GM21619 (cell line): ENCODE data around the gene INO80.
"Not testable (repeated sequence)": the region's sequence is repeated elsewhere in the genome, so short reads cannot be mapped to it uniquely, and the experiment has no call there.

Source experiments
- ATAC-seq: cut with Tn5 transposase; IDR thresholded peaks from one replicate; pipeline ENCODE4 v1.9.1; 2021; ENCODE audit not compliant: unreplicated experiment

INO80 gene

DNA sequence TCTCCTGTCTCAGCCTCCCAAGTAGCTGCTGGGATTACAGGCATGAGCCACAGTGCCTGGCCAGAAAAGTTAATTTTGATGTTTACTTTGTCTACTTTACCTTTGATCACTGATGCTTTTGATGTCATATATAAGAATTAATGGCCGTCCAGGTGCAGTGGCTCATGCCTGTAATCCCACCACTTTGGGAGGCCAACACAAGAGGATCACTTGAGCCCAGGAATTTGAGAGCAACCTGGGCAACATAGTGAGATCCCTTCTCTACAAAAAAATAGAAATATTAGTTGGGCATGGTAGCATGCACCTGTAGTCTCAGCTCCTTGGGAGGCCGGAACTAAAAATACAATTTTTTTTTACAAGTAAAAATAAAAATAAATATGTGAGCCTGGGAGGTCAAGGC, 6.8 kb upstream of the INO80 start:
- ATAC-seq = no peak

DNA sequence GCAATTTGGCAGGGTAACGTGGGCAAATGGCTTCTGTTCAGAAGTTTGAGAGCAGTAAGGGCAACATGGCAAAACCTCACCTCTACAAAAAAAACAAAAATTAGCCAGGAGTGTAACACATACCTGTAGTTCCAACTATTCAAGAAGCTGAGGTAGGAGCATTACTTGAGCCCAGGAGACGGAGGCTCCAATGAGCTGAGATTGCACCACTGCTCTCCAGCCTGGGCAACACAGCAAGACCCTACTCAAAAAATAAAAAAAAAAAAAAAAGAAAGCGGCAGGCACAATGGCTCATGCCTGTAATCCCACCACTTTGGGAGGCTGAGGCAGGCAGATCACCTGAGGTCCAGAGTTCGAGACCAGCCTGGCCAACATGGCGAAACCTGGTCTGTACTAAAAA, 5.9 kb upstream of the INO80 start:
- ATAC-seq = no peak

DNA sequence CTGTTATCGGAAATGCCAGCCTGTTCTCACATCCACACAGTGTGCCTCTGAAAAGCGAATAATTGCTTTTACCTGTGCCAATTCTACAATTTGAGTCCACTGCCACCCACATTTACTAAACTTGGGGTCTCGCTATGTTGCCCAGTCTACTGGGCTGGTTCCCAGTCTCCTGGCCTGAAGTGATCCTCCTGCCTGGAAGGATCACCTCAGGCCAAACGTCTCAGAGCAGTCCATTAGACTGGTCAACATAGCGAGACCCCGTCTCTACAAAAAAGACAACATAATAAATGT, 827 bp upstream of the INO80 start:
- no peak for ATAC-seq

- ATAC-seq = peak; percentile 40
Observed at GRCh38 chr15:41115652-41116115, 396 bp downstream of the INO80 start.

DNA sequence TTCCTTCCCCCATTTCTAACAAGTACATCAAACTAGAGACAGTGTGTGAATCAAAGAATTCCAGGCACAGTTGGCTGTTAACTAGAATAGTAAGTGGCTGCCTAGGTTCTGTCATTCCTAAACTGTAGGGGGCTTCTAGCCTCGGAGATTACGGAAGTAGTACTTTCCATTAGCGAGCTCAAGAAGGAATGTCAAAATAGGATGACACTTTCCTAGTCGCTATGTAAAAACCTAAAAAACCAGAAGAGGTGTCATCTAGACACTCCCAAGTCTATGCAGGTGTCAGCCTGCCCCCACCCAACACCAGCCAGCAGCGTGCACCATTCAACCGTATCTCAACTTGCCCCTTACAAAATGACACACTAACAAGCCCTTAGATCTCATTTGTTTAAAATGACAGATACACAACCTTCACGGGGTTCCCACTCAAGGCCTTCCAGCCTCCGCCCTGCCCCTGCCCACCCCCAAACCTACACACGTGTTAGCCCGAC, 874 bp downstream of the INO80 start:
- ATAC-seq = no peak

GRCh38 chr15:41106947-41107346, 9.1 kb downstream of the INO80 start:
- ATAC-seq = no peak

- ATAC-seq = no peak
Observed at GRCh38 chr15:41105348-41106334, 10.4 kb downstream of the INO80 start.

DNA sequence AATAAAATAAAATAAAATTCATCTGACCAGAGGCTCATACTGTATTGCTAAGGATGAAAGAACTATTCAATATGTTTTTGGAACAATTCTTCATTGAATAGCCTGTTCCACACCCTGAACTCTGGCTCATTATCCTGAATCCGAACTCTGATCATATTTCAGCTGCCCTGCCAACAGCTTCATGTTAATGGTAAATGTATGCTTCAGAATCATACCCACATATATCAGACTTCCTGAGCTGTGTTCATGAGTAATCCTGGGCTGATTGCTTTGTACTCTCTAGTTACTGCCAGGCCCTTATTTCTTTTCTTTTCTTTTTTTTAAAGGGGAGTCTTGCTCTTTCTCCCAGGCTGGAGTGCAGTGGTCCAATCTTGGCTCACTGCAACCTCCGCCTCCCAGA, 11.8 kb downstream of the INO80 start:
- ATAC-seq = no peak

- no peak for ATAC-seq
Observed at GRCh38 chr15:41102854-41103253, 13.2 kb downstream of the INO80 start.

- no peak for ATAC-seq
Observed at GRCh38 chr15:41096178-41096577, 19.9 kb downstream of the INO80 start.

DNA sequence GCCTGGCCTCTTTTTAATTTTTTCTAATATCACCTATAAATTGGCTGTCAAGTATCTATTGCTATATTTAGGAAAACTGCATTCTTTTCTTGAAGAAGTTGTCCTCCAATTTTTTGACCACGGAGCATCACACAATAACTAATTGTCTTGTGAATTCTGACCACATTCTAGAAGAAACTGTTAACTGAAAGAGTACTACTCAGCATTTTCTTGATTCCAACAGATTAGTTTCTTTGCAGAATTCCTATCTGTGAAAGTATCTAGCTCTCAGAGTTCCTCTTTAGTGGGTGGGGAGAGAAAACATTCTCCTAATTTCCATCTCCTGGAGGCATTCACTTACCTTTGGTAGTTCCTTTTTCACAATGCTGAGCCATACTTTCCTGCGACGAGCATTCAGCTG, 31.1 kb downstream of the INO80 start:
- ATAC-seq = no peak

DNA sequence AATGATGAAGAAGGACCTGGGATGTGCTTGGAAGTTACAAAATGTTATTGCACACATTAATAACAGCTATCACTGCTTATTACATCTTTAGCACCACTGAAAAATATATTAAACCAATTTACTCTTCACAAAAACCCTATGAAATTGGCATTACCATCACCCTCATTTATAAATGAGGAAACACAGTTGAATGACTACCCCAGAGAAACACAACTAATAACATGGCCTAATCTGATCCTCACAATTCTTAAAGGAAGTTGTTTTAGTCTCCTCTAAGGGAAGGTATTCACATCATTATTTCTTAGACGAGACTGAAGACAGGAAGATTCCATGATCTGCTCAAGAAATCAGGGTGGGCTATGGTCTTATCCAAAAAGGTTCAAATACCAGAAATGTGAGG, 35.9 kb downstream of the INO80 start:
- no peak for ATAC-seq

GRCh38 chr15:41079717-41080116, 36.4 kb downstream of the INO80 start:
- ATAC-seq = no peak

GRCh38 chr15:41078879-41079278, 37.2 kb downstream of the INO80 start:
- not testable (repeated sequence) for ATAC-seq

DNA sequence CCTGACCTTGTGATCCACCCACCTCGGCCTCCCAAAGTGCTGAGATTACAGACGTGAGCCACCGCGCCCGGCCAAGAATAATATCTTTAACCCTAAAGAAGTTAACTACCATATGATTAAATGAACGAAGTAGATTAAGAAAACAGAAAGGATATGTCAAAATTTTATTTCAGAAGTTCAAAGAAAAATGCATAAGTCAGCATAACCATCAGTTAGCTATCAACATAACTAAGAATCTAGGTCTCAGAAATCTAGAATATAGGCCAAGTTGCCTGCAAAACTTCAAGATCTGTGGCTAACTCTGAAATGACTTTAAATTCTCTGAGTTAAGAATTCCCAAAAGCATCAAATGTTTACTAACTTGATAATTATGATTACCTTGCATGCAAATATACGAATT, 38.0 kb downstream of the INO80 start:
- ATAC-seq = no peak

DNA sequence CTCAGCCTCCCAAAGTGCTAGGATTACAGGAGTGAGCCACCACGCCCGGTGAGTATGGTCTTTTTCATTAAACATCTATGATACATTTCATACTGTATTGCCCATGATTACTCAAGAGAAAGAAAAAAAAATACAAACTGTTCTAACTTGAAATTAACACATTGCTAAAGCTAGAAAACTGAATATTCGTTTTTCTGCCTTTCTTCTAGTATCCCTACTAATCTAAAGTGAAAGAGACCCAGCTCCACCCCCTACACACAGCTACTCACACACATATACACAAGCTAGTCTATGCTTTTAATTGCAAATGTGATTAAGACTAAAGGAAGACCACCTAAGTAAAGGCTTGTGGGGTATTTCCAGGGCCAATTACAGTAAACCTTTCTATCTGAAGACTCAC, 43.1 kb downstream of the INO80 start:
- no peak for ATAC-seq

DNA sequence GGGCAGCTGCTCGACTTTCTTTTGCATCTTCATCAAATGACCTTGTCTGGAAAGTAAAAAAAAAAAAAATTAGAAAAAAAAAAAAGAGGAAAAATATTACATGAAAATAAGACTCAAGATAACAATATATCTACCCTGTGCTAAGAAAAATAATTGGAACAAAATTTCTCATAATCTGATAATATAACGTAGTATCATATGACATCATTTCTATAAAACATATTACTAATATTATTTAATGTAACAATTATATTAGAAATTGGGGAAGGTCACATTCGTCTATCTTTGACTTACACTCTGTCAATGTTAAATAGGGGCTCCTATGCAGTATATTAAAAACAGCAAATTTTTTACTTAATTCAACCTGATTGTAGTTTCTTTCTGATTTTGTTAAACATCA, 44.1 kb downstream of the INO80 start:
- no peak for ATAC-seq

GRCh38 chr15:41066516-41066915, 49.6 kb downstream of the INO80 start:
- no peak for ATAC-seq

- ATAC-seq = no peak
Observed at GRCh38 chr15:41061667-41062066, 54.4 kb downstream of the INO80 start.

- ATAC-seq = no peak
Observed at GRCh38 chr15:41060505-41060904, 55.6 kb downstream of the INO80 start.

GRCh38 chr15:41056810-41057209, 59.3 kb downstream of the INO80 start:
- no peak for ATAC-seq

DNA sequence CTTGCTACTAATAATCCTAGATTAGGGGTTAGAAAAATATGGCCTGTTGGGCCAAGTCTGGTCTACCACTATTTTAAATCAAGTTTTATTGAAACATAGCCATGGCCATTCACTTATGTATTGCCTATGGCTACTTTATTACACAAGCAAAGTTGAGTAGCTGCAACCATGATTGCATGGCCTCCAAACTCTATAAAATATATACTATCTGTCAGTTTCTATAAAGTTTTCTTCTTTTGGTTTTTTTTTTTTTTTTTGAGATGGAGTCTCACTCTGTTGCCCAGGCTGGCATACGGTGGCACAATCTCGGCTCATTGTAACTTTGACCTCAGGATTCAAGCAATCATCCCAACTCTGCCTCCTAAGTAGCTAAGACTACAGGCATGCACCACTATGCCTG, 60.4 kb downstream of the INO80 start:
- ATAC-seq = no peak

DNA sequence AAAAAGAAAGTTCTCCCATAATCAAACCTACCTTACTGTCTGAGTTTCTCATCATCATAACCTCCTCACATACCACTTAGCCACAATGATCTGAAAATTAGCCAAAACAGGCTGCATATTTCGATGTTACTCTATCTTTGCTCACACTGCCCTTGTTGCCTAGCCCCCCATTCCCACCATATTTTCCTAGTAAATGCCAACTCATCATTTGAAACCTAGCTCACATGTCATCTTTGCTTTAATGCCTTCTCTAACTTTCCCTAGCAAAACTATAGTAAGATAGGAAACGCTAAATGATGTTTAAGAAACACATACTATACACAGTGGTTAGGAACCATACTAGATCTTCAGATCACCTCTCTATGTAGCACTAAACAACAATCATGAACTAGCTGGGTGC, 64.9 kb downstream of the INO80 start:
- ATAC-seq = no peak
